Measurements from ENCODE around the gene CLDN5.

The CLDN5 gene

GRCh38 chr22:19520566-19521305, 3.5 kb downstream of the CLDN5 start:
- no peak for DNase-seq

- DNase-seq, result no peak
These were observed 4.2 kb downstream of the CLDN5 start for GRCh38 chr22:19520007-19520406.

- DNase-seq, result no peak
These were observed 4.9 kb downstream of the CLDN5 start for GRCh38 chr22:19519041-19519926.

- DNase-seq, result no peak
These were observed 5.6 kb downstream of the CLDN5 start for GRCh38 chr22:19518635-19519034.

- DNase-seq, result no peak
These were observed 6.1 kb downstream of the CLDN5 start for GRCh38 chr22:19517919-19518611.

- no peak for DNase-seq
These were observed 7.1 kb downstream of the CLDN5 start for GRCh38 chr22:19517171-19517500.

- no peak for DNase-seq
These were observed 7.6 kb downstream of the CLDN5 start for GRCh38 chr22:19516378-19517170.

GRCh38 chr22:19515654-19516377, 8.4 kb downstream of the CLDN5 start:
- no peak for DNase-seq

GRCh38 chr22:19514831-19515565, 9.2 kb downstream of the CLDN5 start:
- peak; percentile 83 for DNase-seq

GRCh38 chr22:19513823-19514222, 10.4 kb downstream of the CLDN5 start:
- no peak for DNase-seq

- no peak for DNase-seq
These were observed 13.3 kb downstream of the CLDN5 start for GRCh38 chr22:19510919-19511341.

GRCh38 chr22:19509923-19510322, 14.3 kb downstream of the CLDN5 start:
- DNase-seq, result no peak

GRCh38 chr22:19509191-19509590, 15.0 kb downstream of the CLDN5 start:
- no peak for DNase-seq

- no peak for DNase-seq
These were observed 16.0 kb downstream of the CLDN5 start for GRCh38 chr22:19508024-19508776.

GRCh38 chr22:19507534-19507861, 16.7 kb downstream of the CLDN5 start:
- no peak for DNase-seq

GRCh38 chr22:19506212-19506611, 18.0 kb downstream of the CLDN5 start:
- no peak for DNase-seq

GRCh38 chr22:19505735-19506126, 18.5 kb downstream of the CLDN5 start:
- DNase-seq, result no peak

GRCh38 chr22:19504900-19505734, 19.1 kb downstream of the CLDN5 start:
- DNase-seq, result no peak

GRCh38 chr22:19503869-19504268, 20.3 kb downstream of the CLDN5 start:
- no peak for DNase-seq

- no peak for DNase-seq
These were observed 20.8 kb downstream of the CLDN5 start for GRCh38 chr22:19503367-19503766.

Measured in NCI-H1092 treated with DMSO at 0.1 percent for 48 hours (cell line).